NCI-H345 (cell line): ENCODE results near the gene SPTSSA.
"Not testable (repeated sequence)": the region's sequence is repeated elsewhere in the genome, so short reads cannot be mapped to it uniquely, and the experiment has no call there.

Source experiments
- DNase-seq: peaks from one replicate; lab custom pipeline; 2025; lab: John Stamatoyannopoulos, UW

The SPTSSA gene

GRCh38 chr14:34462132-34462893 is at the start of gene SPTSSA:
SPTSSA (minus strand) TSS chr14:34462240; CDS start chr14:34462207, 33 bp downstream.
- DNase-seq, result peak; percentile 97

GRCh38 chr14:34507884-34508283 is 45.8 kb upstream of the SPTSSA start:
- DNase-seq, result no peak

GRCh38 chr14:34507459-34507858 is 45.4 kb upstream of the SPTSSA start:
- no peak for DNase-seq

- not testable (repeated sequence) for DNase-seq
Measured at GRCh38 chr14:34505124-34505491, 43.1 kb upstream of the SPTSSA start.

GRCh38 chr14:34504027-34504426 is 42.0 kb upstream of the SPTSSA start:
- DNase-seq, result not testable (repeated sequence)

- DNase-seq, result no peak
Measured at GRCh38 chr14:34502545-34503225, 40.6 kb upstream of the SPTSSA start.

- DNase-seq, result no peak
Measured at GRCh38 chr14:34502001-34502400, 40.0 kb upstream of the SPTSSA start.

GRCh38 chr14:34501004-34501580 is 39.1 kb upstream of the SPTSSA start:
- no peak for DNase-seq

- DNase-seq, result peak; percentile 72
Measured at GRCh38 chr14:34498684-34499412, 36.8 kb upstream of the SPTSSA start.

- DNase-seq, result no peak
Measured at GRCh38 chr14:34496679-34497513, 34.9 kb upstream of the SPTSSA start.

GRCh38 chr14:34496007-34496678 is 34.1 kb upstream of the SPTSSA start:
- no peak for DNase-seq

GRCh38 chr14:34489324-34489723 is 27.3 kb upstream of the SPTSSA start:
- DNase-seq, result no peak

GRCh38 chr14:34488528-34488927 is 26.5 kb upstream of the SPTSSA start:
- no peak for DNase-seq

GRCh38 chr14:34484726-34485125 is 22.7 kb upstream of the SPTSSA start:
- no peak for DNase-seq

- DNase-seq, result no peak
Measured at GRCh38 chr14:34482463-34482862, 20.4 kb upstream of the SPTSSA start.

- DNase-seq, result no peak
Measured at GRCh38 chr14:34479694-34480093, 17.7 kb upstream of the SPTSSA start.

- no peak for DNase-seq
Measured at GRCh38 chr14:34478261-34478660, 16.2 kb upstream of the SPTSSA start.

- DNase-seq, result not testable (repeated sequence)
Measured at GRCh38 chr14:34476036-34476435, 14.0 kb upstream of the SPTSSA start.

GRCh38 chr14:34475163-34475562 is 13.1 kb upstream of the SPTSSA start:
- DNase-seq, result no peak

GRCh38 chr14:34474187-34474679 is 12.2 kb upstream of the SPTSSA start:
- DNase-seq, result no peak
